Neural cell (in vitro differentiated cells): ENCODE results near the gene IPO9. TPM values are rescaled to one million over a fixed set of nuclear protein-coding genes. Genes with fewer than 3 reads are reported as not detected.

Experiments
- H2AFZ ChIP-seq: fragments of 200-600, 300-800 bp; sonication (generic), shearing (Covaris generic); 2 replicates; pipeline ENCODE4 v1.6.0; 2014; ENCODE audit warnings: low read depth, mild to moderate bottlenecking, antibody characterized with exemption, low read length, moderate library complexity
- H3F3A ChIP-seq: fragments of 200-600 bp; shearing (Covaris generic); 2 replicates; pipeline ENCODE4 v1.6.1; 2016; ENCODE audit warnings: mild to moderate bottlenecking, moderate library complexity, mixed read lengths, antibody characterized with exemption, low read length; ENCODE audit not compliant: insufficient read depth, poor library complexity, severe bottlenecking
- H3K27ac ChIP-seq: fragments of 200-600, 300-800 bp; sonication (generic), shearing (Covaris generic); 2 replicates; pipeline ENCODE4 v1.5.1; 2014; ENCODE audit warnings: mild to moderate bottlenecking, low read length, moderate library complexity
- H3K27me3 ChIP-seq: fragments of 300-800, 200-600 bp; sonication (generic), shearing (Covaris generic); 2 replicates; pipeline ENCODE4 v1.6.0; 2014; ENCODE audit warnings: mild to moderate bottlenecking, low read depth, low read length, moderate library complexity; ENCODE audit not compliant: insufficient read depth
- H3K36me3 ChIP-seq: fragments of 300-800, 200-600 bp; sonication (generic), shearing (Covaris generic); 2 replicates; pipeline ENCODE4 v1.5.1; 2014; ENCODE audit warnings: mild to moderate bottlenecking, antibody characterized with exemption, low read length, moderate library complexity; ENCODE audit not compliant: insufficient read depth
- H3K4me2 ChIP-seq: fragments of 300-800, 200-600 bp; sonication (generic), shearing (Covaris generic); 2 replicates; pipeline ENCODE4 v1.6.0; 2014; ENCODE audit warnings: mild to moderate bottlenecking, low read length
- H3K4me3 ChIP-seq: fragments of 300-800, 200-600 bp; sonication (generic), shearing (Covaris generic); 2 replicates; pipeline ENCODE4 v1.5.1; 2014; ENCODE audit warnings: mild to moderate bottlenecking, low read length, moderate library complexity
- H3K79me2 ChIP-seq: fragments of 200-600 bp; shearing (Covaris generic); replicated peaks from 2 replicates; pipeline ENCODE4 v1.6.0; 2014; ENCODE audit warnings: mild to moderate bottlenecking, low read length, moderate library complexity; ENCODE audit not compliant: insufficient read depth
- H3K9ac ChIP-seq: fragments of 300-800, 200-600 bp; sonication (generic), shearing (Covaris generic); 2 replicates; pipeline ENCODE4 v1.6.1; 2016; ENCODE audit warnings: mild to moderate bottlenecking, low read length, mixed read lengths
- H3K9me2 ChIP-seq: fragments of 200-600 bp; shearing (Covaris generic); 2 replicates; pipeline ENCODE4 v1.6.1; 2016; ENCODE audit warnings: mild to moderate bottlenecking, low read length, mixed read lengths; ENCODE audit not compliant: insufficient read depth
- H3K9me3 ChIP-seq: fragments of 200-600, 300-800 bp; sonication (generic), shearing (Covaris generic); 2 replicates; pipeline ENCODE4 v1.6.1; 2016; ENCODE audit warnings: mild to moderate bottlenecking, mixed run types, low read length, moderate library complexity, mixed read lengths
- H4K20me1 ChIP-seq: fragments of 200-600 bp; shearing (Covaris generic); 2 replicates; pipeline ENCODE4 v1.6.1; 2016; ENCODE audit warnings: mild to moderate bottlenecking, mixed run types; ENCODE audit not compliant: insufficient read depth
- CTCF ChIP-seq: fragments of 450-650 bp; IDR thresholded peaks from 2 replicates; pipeline ENCODE4 v1.5.1; 2014; ENCODE audit warnings: antibody characterized with exemption, mild to moderate bottlenecking, moderate library complexity; ENCODE audit not compliant: poor library complexity, severe bottlenecking
- EP300 ChIP-seq: fragments of 450-650 bp; conservative IDR thresholded peaks from 2 replicates; pipeline ENCODE4 v1.6.1; 2014; ENCODE audit warnings: antibody characterized with exemption, mild to moderate bottlenecking, moderate library complexity; ENCODE audit not compliant: poor library complexity, severe bottlenecking
- EZH2 ChIP-seq: fragments of 200-600, 300-800 bp; shearing (Covaris generic), sonication (generic); IDR thresholded peaks from 2 replicates; pipeline ENCODE4 v1.6.1; 2014; ENCODE audit warnings: antibody characterized with exemption, low read length, borderline replicate concordance, mild to moderate bottlenecking; ENCODE audit not compliant: insufficient read depth, poor library complexity, severe bottlenecking
- MXI1 ChIP-seq: fragments of 450-650 bp; conservative IDR thresholded peaks from 2 replicates; pipeline ENCODE4 v1.6.1; 2014; ENCODE audit warnings: antibody characterized with exemption, mild to moderate bottlenecking; ENCODE audit not compliant: poor library complexity, severe bottlenecking
- POLR2AphosphoS5 ChIP-seq: IDR thresholded peaks from 2 replicates; pipeline ENCODE4 v1.6.1; 2012
- RAD21 ChIP-seq: fragments of 450-650 bp; conservative IDR thresholded peaks from 2 replicates; pipeline ENCODE4 v1.6.1; 2014; ENCODE audit warnings: antibody characterized with exemption, mild to moderate bottlenecking, moderate library complexity
- REST ChIP-seq: IDR thresholded peaks from 2 replicates; pipeline ENCODE4 v1.6.1; 2012; ENCODE audit warnings: borderline replicate concordance
- SMC3 ChIP-seq: fragments of 450-650 bp; conservative IDR thresholded peaks from 2 replicates; pipeline ENCODE4 v1.6.1; 2014; ENCODE audit warnings: antibody characterized with exemption, mild to moderate bottlenecking, moderate library complexity; ENCODE audit not compliant: poor library complexity
- TAF1 ChIP-seq: IDR thresholded peaks from 2 replicates; pipeline ENCODE4 v1.6.1; 2012; ENCODE audit warnings: low read depth
- polyA plus RNA-seq: library from polyadenylated mRNA; depleted of rRNA; stranded (reverse); fragments of >200 nt; gene quantifications from 2 replicates; pipeline ENCODE4 v1.2.3, GENCODE V29; 2014

Gene IPO9
- polyA plus RNA-seq, 1 donor from 2014 or later = 45.0 TPM

- TF ChIP-seq EZH2 (no peak), EP300 (no peak), TAF1 (no peak), POLR2AphosphoS5 (no peak), CTCF (no peak), RAD21 (no peak), MXI1 (no peak), SMC3 (no peak), REST (no peak)
- no peaks in the 10 kb centered on the region for H4K20me1 ChIP-seq
- H3K79me2 ChIP-seq = peaks cover 2% of the 10 kb centered on the region
- H3K4me2 ChIP-seq = no peak overlapping the region
- no peak overlapping the region for H2AFZ ChIP-seq
- H3K36me3 ChIP-seq = peaks cover 30% of the 10 kb centered on the region
- H3K27me3 ChIP-seq = no peaks in the 10 kb centered on the region
- no peak overlapping the region for H3K27ac ChIP-seq
- no peaks in the 10 kb centered on the region for H3K9me3 ChIP-seq
- H3K9ac ChIP-seq = no peak overlapping the region
- no peaks in the 10 kb centered on the region for H3F3A ChIP-seq
- H3K9me2 ChIP-seq = no peaks in the 10 kb centered on the region
- no peak overlapping the region for H3K4me3 ChIP-seq
Observed at GRCh38 chr1:201786824-201787223, 42.1 kb upstream of the IPO9 start.

DNA sequence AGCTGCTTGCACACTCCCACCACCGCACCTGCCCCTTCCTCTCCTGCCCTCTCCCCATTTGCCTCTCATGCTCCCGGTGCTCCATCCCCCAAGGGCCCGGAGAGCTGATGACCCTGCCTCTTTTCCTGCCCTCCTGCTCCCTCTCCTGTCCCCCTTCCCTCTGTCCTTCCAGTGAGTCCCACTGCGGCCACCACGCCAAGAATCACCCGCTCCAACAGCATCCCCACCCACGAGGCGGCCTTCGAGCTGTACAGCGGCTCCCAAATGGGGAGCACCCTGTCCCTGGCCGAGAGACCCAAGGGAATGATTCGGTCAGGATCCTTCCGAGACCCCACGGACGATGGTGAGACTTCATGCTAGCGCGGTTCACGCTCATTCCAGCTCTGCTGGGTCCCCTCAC lies 40.7 kb upstream of the IPO9 start:
- H3K4me2 ChIP-seq = no peak overlapping the region
- H2AFZ ChIP-seq = no peak overlapping the region
- peaks cover 23% of the 10 kb centered on the region for H3K36me3 ChIP-seq
- H3K9ac ChIP-seq = no peak overlapping the region
- H3K4me3 ChIP-seq = no peak overlapping the region
- H3F3A ChIP-seq = no peaks in the 10 kb centered on the region
- no peaks in the 10 kb centered on the region for H3K79me2 ChIP-seq
- H3K9me3 ChIP-seq = no peaks in the 10 kb centered on the region
- no peaks in the 10 kb centered on the region for H3K9me2 ChIP-seq
- H4K20me1 ChIP-seq = no peaks in the 10 kb centered on the region
- H3K27ac ChIP-seq = no peak overlapping the region
- TF ChIP-seq MXI1 = no peak
- no peaks in the 10 kb centered on the region for H3K27me3 ChIP-seq

GRCh38 chr1:201789245-201789644 lies 39.7 kb upstream of the IPO9 start:
- H3K9ac ChIP-seq = no peak overlapping the region
- no peaks in the 10 kb centered on the region for H3K79me2 ChIP-seq
- TF ChIP-seq EP300 (no peak), RAD21 (no peak), CTCF (no peak), REST (no peak), MXI1 (no peak), SMC3 (no peak)
- no peaks in the 10 kb centered on the region for H3K9me3 ChIP-seq
- no peak overlapping the region for H3K4me3 ChIP-seq
- no peaks in the 10 kb centered on the region for H3K9me2 ChIP-seq
- no peaks in the 10 kb centered on the region for H3F3A ChIP-seq
- no peaks in the 10 kb centered on the region for H4K20me1 ChIP-seq
- no peak overlapping the region for H3K27ac ChIP-seq
- H3K4me2 ChIP-seq = no peak overlapping the region
- H2AFZ ChIP-seq = no peak overlapping the region
- peaks cover 23% of the 10 kb centered on the region for H3K36me3 ChIP-seq
- no peaks in the 10 kb centered on the region for H3K27me3 ChIP-seq
